ENCODE data around the gene SPAG16.
"Not testable (repeated sequence)": the region's sequence is repeated elsewhere in the genome, so short reads cannot be mapped to it uniquely, and the experiment has no call there.

Gene SPAG16

DNA sequence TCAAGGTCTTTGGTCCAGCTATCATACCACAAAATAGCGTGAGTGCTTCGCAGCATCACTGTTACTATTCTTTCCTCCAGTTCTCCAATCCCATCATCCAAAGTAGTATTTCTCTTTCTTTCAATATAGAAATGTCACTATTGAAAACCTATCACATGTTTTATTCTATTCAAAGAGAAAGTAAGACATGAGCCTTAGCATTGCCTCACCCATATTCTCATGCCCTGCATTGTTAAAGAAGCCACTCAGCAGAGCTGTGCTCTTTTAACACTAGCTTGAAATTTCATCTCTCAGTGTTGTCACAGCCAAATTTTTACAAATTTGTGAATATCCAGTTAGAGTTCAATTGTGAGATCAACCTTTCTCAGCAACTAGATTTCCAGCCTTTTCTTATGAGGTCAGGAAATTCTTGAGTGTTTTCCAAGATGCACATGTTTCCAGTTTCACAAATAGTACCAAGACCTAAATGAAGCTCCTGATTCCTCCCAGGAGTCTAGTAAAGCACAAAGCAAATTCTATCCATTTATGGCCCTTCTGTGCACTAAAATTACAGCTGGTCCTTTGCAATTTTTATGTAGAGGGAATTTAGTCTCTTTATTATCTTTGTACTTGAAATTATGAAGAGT, 343.7 kb downstream of the SPAG16 start:
- Mint-ChIP-seq H3K36me3 (no peaks in the 10 kb centered on the region), H3K27me3 (no peaks in the 10 kb centered on the region), H3K9me3 (peaks cover 11% of the 10 kb centered on the region), H3K4me1 (no peaks in the 10 kb centered on the region), H3K4me3 (no peak overlapping the region), H3K27ac (no peak overlapping the region)
- no peak for DNase-seq
- CTCF ChIA-PET = no interaction called here

DNA sequence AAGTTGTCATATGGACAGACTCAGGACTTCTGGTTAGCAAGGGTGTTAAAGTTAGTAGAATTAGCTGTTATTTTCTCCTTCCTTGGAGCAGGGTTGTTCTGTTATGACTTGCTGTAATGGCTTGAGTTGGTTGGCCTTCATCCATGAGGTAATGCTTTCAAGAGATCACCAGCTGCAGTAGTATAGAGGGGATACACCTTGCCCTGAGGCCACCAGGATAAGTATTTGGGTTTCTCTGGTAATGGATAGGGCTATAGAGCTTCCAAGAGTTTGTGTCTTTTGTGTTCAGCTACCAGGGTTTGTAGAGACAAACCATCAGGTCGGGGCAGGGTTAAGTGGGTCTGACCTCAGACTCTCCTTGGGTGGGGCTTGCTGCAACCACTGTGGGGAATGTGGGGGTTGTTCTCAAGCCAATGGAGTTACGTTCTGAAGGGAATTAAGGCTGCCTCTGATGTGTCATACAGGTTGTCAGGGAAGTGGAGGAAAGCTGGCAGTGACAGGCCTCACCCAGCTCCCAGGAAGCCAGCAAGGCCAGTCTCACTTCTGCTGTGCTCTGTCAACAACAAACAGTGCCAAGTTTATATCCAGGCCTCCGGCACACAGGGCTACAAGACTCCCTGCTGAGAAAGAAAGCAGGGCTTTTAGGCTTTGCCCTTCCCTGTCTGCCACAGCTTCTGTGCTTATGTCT, 356.6 kb downstream of the SPAG16 start:
- Mint-ChIP-seq H3K27me3 (no peaks in the 10 kb centered on the region), H3K9me3 (peaks cover 6% of the 10 kb centered on the region), H3K36me3 (no peaks in the 10 kb centered on the region), H3K4me3 (no peak overlapping the region), H3K27ac (no peak overlapping the region), H3K4me1 (no peaks in the 10 kb centered on the region)
- no peak for DNase-seq
- CTCF ChIA-PET = no interaction called here

DNA sequence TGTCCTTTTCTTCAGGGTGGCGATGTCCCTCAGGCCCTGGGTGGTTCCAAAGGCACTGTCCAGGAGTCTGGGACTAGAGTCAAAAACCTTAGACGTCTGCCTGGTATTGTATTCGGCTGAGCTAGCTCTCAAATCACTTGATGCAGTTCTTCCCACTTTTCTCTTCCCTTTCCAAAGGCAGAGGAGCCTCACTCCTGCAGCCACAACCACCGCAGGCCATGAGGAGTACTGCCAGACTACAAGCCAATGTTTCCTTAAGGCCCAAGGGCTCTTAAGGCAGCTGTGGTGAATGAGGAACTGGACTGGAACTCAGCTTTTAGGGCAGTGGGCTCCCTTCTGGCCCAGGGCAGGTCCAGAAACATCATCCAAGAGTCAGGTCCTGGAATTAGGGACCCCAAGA, 360.7 kb downstream of the SPAG16 start:
- Mint-ChIP-seq H3K36me3 (no peaks in the 10 kb centered on the region), H3K4me1 (no peaks in the 10 kb centered on the region), H3K9me3 (no peaks in the 10 kb centered on the region), H3K27ac (no peak overlapping the region), H3K27me3 (no peaks in the 10 kb centered on the region), H3K4me3 (no peak overlapping the region)
- no peak for DNase-seq
- CTCF ChIA-PET = no interaction called here

- Mint-ChIP-seq H3K36me3 (no peaks in the 10 kb centered on the region), H3K4me1 (no peaks in the 10 kb centered on the region), H3K27ac (no peak overlapping the region), H3K27me3 (no peaks in the 10 kb centered on the region), H3K9me3 (no peaks in the 10 kb centered on the region), H3K4me3 (no peak overlapping the region)
- CTCF ChIA-PET = no interaction called here
- no peak for DNase-seq
These were observed 364.9 kb downstream of the SPAG16 start for GRCh38 chr2:213649176-213649575.

- no peak for DNase-seq
- peaks cover 6% of the 10 kb centered on the region for H3K9me3 Mint-ChIP-seq
- no peaks in the 10 kb centered on the region for H3K4me1 Mint-ChIP-seq
- H3K36me3 Mint-ChIP-seq = no peaks in the 10 kb centered on the region
- no peaks in the 10 kb centered on the region for H3K27me3 Mint-ChIP-seq
- no peak overlapping the region for H3K27ac Mint-ChIP-seq
- CTCF ChIA-PET = no interaction called here
- no peak overlapping the region for H3K4me3 Mint-ChIP-seq
These were observed 380.6 kb downstream of the SPAG16 start for GRCh38 chr2:213664817-213665216.

DNA sequence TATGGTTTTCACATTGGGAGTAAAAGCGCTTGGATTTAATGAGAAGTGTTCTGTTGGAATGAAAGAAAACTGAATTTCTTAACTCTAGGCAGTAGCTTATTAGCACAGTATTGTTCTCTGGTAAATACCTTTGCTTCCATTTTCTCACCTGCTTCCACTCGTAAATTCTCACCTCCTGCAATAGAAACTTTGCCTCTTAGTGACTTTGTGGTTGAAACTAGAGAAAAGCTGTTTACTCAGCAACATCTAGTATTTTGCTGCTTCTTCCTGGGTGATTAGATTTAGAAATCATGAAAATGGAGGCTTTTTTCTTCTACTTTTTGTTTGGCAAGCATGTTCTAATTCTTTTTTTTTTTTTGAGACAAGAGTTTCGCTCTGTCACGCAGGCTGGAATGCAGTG, 385.4 kb downstream of the SPAG16 start:
- CTCF ChIA-PET = no interaction called here
- Mint-ChIP-seq H3K36me3 (no peaks in the 10 kb centered on the region), H3K27ac (no peak overlapping the region), H3K4me3 (no peak overlapping the region), H3K27me3 (no peaks in the 10 kb centered on the region), H3K9me3 (peaks cover 9% of the 10 kb centered on the region), H3K4me1 (no peaks in the 10 kb centered on the region)
- DNase-seq = no peak

- Mint-ChIP-seq H3K27me3 (no peaks in the 10 kb centered on the region), H3K27ac (no peak overlapping the region), H3K9me3 (peaks cover 1% of the 10 kb centered on the region), H3K4me3 (no peak overlapping the region), H3K4me1 (no peaks in the 10 kb centered on the region), H3K36me3 (no peaks in the 10 kb centered on the region)
- DNase-seq = no peak
- CTCF ChIA-PET = no interaction called here
These were observed 394.4 kb downstream of the SPAG16 start for GRCh38 chr2:213678437-213679218.

DNA sequence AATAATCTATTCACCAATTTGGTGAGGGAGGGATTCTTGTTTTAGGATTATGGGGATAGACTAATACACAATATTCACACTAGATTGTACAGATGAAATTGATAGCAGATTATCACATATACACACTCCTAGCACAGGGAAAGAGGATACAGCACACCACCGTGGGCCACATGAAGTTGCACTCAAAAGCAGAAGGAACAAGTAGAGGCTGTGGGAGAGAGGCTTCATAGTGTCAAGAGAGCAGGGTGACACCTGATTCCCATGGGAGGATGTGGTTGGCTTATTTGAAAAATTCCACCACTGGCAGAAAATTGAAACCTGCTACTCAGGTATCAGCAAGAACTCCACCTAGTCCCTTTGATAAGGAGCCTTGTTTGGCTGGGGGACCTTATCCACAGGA, 395.6 kb downstream of the SPAG16 start:
- DNase-seq = no peak
- no peak overlapping the region for H3K4me3 Mint-ChIP-seq
- H3K9me3 Mint-ChIP-seq = peaks cover 1% of the 10 kb centered on the region
- H3K36me3 Mint-ChIP-seq = no peaks in the 10 kb centered on the region
- CTCF ChIA-PET = no interaction called here
- H3K27me3 Mint-ChIP-seq = no peaks in the 10 kb centered on the region
- no peak overlapping the region for H3K27ac Mint-ChIP-seq
- H3K4me1 Mint-ChIP-seq = no peaks in the 10 kb centered on the region

DNA sequence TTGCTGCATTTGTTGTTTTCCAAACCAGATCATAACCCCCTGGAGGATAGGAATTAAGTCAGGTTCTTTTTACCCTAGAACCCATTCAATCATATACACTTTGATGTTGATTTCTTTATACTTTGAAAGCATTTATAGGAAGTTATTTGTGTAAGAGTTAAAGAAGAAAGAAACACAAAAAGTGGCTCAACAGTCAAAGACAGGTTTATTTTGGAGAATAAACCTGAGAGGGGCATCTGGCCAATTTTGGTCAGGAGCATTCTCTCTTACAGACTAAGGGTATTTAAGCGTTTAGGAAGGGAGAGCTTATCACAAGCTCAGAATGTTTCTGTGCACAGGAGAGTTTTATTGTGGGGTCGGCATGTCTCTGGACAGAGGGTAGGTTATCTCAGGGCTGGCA, 398.0 kb downstream of the SPAG16 start:
- Mint-ChIP-seq H3K9me3 (peaks cover 1% of the 10 kb centered on the region), H3K27me3 (no peaks in the 10 kb centered on the region), H3K4me1 (no peaks in the 10 kb centered on the region), H3K27ac (no peak overlapping the region), H3K36me3 (no peaks in the 10 kb centered on the region), H3K4me3 (no peak overlapping the region)
- no peak for DNase-seq
- CTCF ChIA-PET = no interaction called here

- Mint-ChIP-seq H3K9me3 (no peaks in the 10 kb centered on the region), H3K4me1 (no peaks in the 10 kb centered on the region), H3K27me3 (no peaks in the 10 kb centered on the region), H3K27ac (no peak overlapping the region), H3K4me3 (no peak overlapping the region), H3K36me3 (no peaks in the 10 kb centered on the region)
- no peak for DNase-seq
- CTCF ChIA-PET = no interaction called here
These were observed 403.9 kb downstream of the SPAG16 start for GRCh38 chr2:213688133-213688532.

DNA sequence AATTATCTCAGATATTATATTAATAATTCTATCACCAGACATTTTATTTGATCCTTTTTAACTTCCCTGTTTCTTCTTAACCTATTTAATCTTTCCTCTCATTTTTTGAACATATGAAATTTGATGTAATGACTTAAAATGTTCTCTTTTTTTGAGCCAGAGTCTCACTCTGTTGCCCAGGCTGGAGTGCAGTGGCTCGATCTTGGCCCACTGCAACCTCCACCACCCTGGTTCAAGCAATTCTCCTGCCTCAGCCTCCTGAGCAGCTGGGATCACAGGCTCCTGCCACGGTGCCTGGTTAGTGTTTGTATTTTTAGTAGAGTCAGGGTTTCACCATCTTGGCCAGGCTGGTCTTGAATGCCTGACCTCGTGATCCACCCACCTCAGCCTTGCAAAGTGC, 404.6 kb downstream of the SPAG16 start:
- H3K27me3 Mint-ChIP-seq, H3K36me3 Mint-ChIP-seq, DNase-seq, H3K9me3 Mint-ChIP-seq, H3K4me3 Mint-ChIP-seq, H3K27ac Mint-ChIP-seq, CTCF ChIA-PET, H3K4me1 Mint-ChIP-seq: not testable (repeated sequence)

- no peak for DNase-seq
- H3K4me3 Mint-ChIP-seq = no peak overlapping the region
- H3K27ac Mint-ChIP-seq = no peak overlapping the region
- CTCF ChIA-PET = no interaction called here
- no peaks in the 10 kb centered on the region for H3K36me3 Mint-ChIP-seq
- H3K4me1 Mint-ChIP-seq = no peaks in the 10 kb centered on the region
- no peaks in the 10 kb centered on the region for H3K27me3 Mint-ChIP-seq
- H3K9me3 Mint-ChIP-seq = no peaks in the 10 kb centered on the region
These were observed 405.3 kb downstream of the SPAG16 start for GRCh38 chr2:213689585-213689984.

- CTCF ChIA-PET = interaction anchor here (0.8 kb wide), 1 partner anchor 11 kb away, joined by 3 read pairs; no protein-coding TSS in a partner anchor
- no peaks in the 10 kb centered on the region for H3K9me3 Mint-ChIP-seq
- no peaks in the 10 kb centered on the region for H3K36me3 Mint-ChIP-seq
- no peaks in the 10 kb centered on the region for H3K27me3 Mint-ChIP-seq
- H3K4me1 Mint-ChIP-seq = no peaks in the 10 kb centered on the region
- no peak for DNase-seq
- H3K27ac Mint-ChIP-seq = no peak overlapping the region
- no peak overlapping the region for H3K4me3 Mint-ChIP-seq
These were observed 407.1 kb downstream of the SPAG16 start for GRCh38 chr2:213691351-213691750.

DNA sequence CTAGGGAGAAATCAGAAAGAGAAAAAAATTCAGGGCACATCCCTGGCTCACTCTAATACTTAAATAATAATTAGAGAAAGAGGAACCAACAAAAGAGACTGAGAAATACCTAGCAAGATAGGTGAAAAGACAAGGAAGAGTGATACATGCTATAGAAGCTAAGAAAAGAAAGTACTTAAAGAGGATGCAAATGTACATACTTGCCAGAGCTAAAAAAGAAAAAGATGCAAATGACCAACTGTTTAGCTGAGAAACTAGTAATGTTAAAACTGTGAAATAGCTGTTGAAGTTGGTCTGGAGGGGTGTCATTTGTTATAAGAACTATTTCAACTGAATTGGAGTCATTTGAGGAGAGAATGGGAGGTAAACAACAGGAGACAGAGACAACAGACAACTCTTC, 412.2 kb downstream of the SPAG16 start:
- Mint-ChIP-seq H3K27me3 (no peaks in the 10 kb centered on the region), H3K4me1 (no peaks in the 10 kb centered on the region), H3K36me3 (no peaks in the 10 kb centered on the region), H3K27ac (no peak overlapping the region), H3K9me3 (no peaks in the 10 kb centered on the region), H3K4me3 (no peak overlapping the region)
- CTCF ChIA-PET = no interaction called here
- DNase-seq = no peak

DNA sequence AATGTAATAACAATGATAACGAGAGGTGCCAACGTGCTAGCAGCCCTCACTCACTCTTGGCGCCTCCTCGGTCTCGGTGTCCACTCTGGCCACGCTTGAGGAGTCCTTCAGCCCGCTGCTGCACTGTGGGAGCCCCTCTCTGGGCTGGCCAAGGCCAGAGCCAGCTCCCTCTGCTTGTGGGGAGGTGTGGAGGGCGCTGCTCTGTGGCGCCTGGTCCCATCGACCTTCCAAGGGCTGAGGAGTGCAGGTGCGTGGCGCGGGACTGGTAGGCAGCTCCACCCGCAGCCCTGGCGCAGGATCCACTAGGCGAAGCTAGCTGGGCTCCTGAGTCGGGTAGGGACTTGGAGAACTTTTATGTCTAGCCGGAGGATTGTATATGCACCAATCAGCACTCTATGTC, 417.1 kb downstream of the SPAG16 start:
- H3K36me3 Mint-ChIP-seq, H3K4me3 Mint-ChIP-seq, DNase-seq, H3K27ac Mint-ChIP-seq, H3K27me3 Mint-ChIP-seq, CTCF ChIA-PET, H3K4me1 Mint-ChIP-seq, H3K9me3 Mint-ChIP-seq: not testable (repeated sequence)

All from activated naive CD4-positive, alpha-beta T cell treated with anti-CD3 and anti-CD28 coated beads, Interleukin-2, amount 10 ng/mL, durations not matched to agents 7 days and 5 days (primary cell).